NCI-H2081 treated with DMSO at 0.1 percent for 48 hours (cell line): Measurements from ENCODE around the gene DGKH.

Experiments used
- DNase-seq: peaks from one replicate; lab custom pipeline; 2025; lab: John Stamatoyannopoulos, UW

The DGKH gene

DNA sequence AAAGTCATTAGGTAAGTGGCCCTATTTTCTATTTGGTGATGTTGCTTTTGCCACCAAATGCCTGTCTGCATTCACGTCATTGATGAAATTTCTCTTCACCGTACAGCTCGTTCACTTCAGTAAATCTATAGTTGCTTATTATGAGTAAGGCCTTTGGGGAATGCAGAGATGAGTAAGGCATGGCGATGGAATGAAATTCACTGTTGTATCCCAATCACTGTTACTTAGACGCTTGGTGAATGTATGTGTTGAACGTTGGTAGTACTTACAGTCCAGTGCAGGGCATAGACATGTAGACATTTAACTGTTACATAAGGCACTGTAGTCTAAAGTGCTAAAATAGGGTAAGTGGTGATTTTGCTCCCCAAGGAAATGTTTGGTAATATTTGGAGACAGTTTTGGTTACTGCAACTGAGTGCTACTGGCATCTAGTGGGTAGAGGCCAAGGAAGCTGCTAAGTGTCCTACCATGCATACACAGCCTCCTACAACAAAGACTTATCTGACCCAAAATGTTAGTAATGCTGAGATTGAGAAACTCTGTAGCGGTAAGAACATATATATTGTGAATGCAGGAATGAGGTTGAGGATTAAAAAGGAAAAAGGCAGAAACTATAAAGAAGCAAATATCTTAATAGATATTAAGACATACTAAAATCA is 229.3 kb downstream of the DGKH start:
- no peak for DNase-seq

DNA sequence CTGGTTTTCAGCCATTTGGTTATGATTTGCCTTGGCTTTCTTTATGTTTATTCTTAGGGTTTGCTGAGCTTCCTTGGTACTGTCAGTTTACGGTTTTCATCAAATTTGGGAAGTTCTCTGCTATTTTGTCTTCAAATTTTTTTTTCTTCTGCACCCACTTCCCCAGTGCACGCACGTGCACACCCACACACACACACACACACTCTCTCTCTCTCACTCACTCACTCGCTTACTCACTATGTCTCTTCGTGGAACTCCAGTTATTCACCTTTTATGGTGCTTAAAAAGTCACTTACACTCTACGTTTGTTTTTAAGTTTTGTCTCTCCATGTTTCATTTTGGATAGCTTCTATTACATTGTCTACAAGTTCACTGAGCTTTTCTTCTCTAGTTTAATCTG is 230.6 kb downstream of the DGKH start:
- no peak for DNase-seq

DNA sequence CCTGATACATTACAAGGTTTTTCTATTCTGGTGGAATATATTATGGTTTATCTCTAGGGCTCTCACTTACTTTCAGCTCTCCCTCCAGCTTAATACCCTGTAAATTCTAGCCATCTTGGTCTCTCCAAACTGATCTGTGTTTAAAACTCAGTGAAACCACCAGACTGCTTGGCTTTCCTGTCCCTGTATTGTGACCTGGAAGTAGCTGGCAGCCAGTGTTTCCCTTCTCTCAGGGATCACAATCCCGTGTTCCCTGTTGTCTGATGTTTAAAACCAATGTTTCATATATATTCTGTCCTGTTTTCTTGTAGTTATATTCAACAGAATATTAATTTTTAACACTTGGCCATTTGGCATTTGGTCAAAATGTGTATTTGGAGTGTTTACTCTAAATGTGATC is 231.5 kb downstream of the DGKH start:
- DNase-seq: no peak

DNA sequence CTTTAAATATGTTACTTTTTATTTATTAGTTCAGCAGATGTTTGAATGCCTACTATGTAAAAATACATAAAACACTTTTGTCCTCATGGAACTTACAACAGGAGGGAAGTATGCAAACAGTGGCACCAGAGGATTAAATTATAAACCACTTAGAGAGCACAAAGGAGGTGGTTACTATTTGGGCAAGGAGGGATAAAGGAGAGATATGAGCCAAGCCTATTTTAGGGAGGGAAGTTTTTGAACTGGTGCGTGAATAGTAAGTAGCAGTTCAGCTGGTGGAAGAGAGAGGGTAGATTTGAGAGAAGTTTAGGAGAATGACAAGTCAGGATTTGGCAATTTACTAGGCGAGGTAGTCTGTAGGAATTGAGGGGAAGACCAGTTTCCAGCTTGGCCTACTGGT is 232.1 kb downstream of the DGKH start:
- no peak for DNase-seq

DNA sequence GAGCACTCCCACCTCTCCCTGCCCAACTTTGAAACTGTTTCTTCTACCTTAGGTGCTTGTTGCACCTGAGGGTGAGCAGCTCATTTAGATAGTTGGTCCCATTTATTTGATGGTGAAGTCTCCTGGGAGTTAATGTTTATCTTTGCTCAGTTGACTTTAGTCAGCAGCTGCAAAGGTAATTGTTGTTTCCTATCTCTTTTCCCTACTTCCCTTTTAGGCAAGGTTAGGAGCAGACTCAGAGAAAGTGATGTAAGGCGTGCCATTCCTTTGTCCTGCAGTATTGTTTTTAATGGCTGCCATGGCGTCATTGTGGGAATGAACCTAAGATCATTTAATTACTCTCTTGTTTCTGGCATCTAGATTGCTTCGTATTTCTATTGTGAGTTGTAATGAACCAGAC is 235.1 kb downstream of the DGKH start:
- peak; percentile 20 for DNase-seq

DNA sequence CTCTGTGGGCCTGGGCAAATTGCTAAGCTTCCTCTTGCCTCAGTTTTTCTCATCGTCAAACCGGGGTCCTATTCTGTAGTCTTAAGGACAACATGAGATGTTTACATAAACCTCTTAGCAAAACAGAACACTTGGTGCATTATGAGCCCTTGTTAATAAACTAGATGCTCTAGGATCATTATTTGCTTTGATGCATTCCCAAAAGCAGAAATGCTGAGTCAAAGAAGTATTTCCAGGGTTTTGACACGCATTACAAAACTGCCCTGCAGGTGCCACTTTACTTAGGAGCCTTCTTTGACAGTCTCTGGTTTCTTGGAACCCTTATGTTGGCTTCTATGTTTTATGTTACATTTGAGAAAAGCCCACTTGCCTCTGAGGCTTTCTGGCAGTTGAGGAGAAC is 235.6 kb downstream of the DGKH start:
- DNase-seq: no peak
